K562 (cell line): ENCODE results near the gene RNFT2. TPM values are rescaled to one million over a fixed set of nuclear protein-coding genes. Genes with fewer than 3 reads are reported as not detected.

ENCODE experiments used
- ARID1B ChIP-seq: fragments of 450-650 bp; IDR thresholded peaks from 2 replicates; pipeline ENCODE4 v1.6.1; 2016; ENCODE audit warnings: antibody characterized with exemption, mild to moderate bottlenecking, inconsistent platforms
- CBX1 ChIP-seq: sonication (generic); IDR thresholded peaks from 2 replicates; pipeline ENCODE4 v1.6.1; 2016; ENCODE audit warnings: antibody characterized with exemption, low read depth, mild to moderate bottlenecking
- CCAR2 ChIP-seq: fragments of 200-400 bp; formaldehyde crosslinking; IDR thresholded peaks from 2 replicates; pipeline ENCODE4 v1.6.1; 2017; ENCODE audit warnings: mild to moderate bottlenecking, low read depth, low read length
- DMBX1 ChIP-seq: fragments of 250-450 bp; sonication (Bioruptor Pico); IDR thresholded peaks from 2 replicates; pipeline ENCODE4 v1.8.0; 2022; ENCODE audit warnings: inconsistent platforms, mild to moderate bottlenecking, moderate library complexity, borderline replicate concordance
- DNMT1 ChIP-seq: fragments of 450-650 bp; IDR thresholded peaks from 2 replicates; pipeline ENCODE4 v1.6.1; 2016; ENCODE audit warnings: antibody characterized with exemption, mild to moderate bottlenecking
- ELK3 ChIP-seq: fragments of 450-650 bp; formaldehyde crosslinking; IDR thresholded peaks from 2 replicates; pipeline ENCODE4 v1.4.0; 2020; ENCODE audit warnings: mild to moderate bottlenecking
- JUND ChIP-seq, 2 experiments: IDR thresholded peaks; 2 replicates in 1 of 2; 3 replicates in 1 of 2; pipeline ENCODE4 v1.6.1; 2011; ENCODE audit warnings: borderline replicate concordance in 2 of 2, low read depth in 2 of 2, low read length in 2 of 2, improper control_type of control experiment in 1 of 2, missing biosample characterization in 1 of 2, missing genetic modification characterization in 1 of 2, missing genetic modification reagents in 1 of 2
- MBD2 ChIP-seq: sonication (generic); IDR thresholded peaks from 2 replicates; pipeline ENCODE4 v1.6.1; 2016; ENCODE audit warnings: low read depth, borderline replicate concordance
- NEUROD1 ChIP-seq: fragments of 150-350 bp; IDR thresholded peaks from 2 replicates; pipeline ENCODE4 v1.6.1; 2014; ENCODE audit warnings: borderline replicate concordance, low read length, low read depth; ENCODE audit not compliant: partially characterized antibody
- NONO ChIP-seq, 2 experiments: fragments of 200-400 bp in 1 of 2; fragments of 450-650 bp in 1 of 2; formaldehyde crosslinking in 1 of 2; IDR thresholded peaks; 2 replicates each; pipeline ENCODE4 v1.6.1; 2017; ENCODE audit warnings: low read depth in 2 of 2, mild to moderate bottlenecking in 2 of 2, moderate library complexity in 2 of 2, low read length in 1 of 2
- RBFOX2 ChIP-seq: fragments of 200-400 bp; formaldehyde crosslinking; IDR thresholded peaks from 2 replicates; pipeline ENCODE4 v1.6.1; 2017; ENCODE audit warnings: low read depth, mild to moderate bottlenecking, low read length, moderate library complexity
- RBM25 ChIP-seq: fragments of 200-400 bp; formaldehyde crosslinking; IDR thresholded peaks from 2 replicates; pipeline ENCODE4 v1.6.1; 2018; ENCODE audit warnings: low read length, low read depth, moderate library complexity; ENCODE audit not compliant: severe bottlenecking
- SIN3B ChIP-seq: fragments of 450-650 bp; IDR thresholded peaks from 2 replicates; pipeline ENCODE4 v1.6.1; 2017; ENCODE audit warnings: low read depth, mild to moderate bottlenecking, moderate library complexity
- TOE1 ChIP-seq, 2 experiments: fragments of 450-650 bp in 1 of 2; sonication (generic) in 1 of 2; formaldehyde crosslinking in 1 of 2; IDR thresholded peaks; 2 replicates each; pipeline versions ENCODE4 v1.7.1 to v1.8.0; 2016 to 2022; ENCODE audit warnings: borderline replicate concordance in 2 of 2, mild to moderate bottlenecking in 2 of 2, antibody characterized with exemption in 1 of 2, inconsistent platforms in 1 of 2, low read depth in 1 of 2, missing genetic modification reagents in 1 of 2, moderate library complexity in 1 of 2
- ZBTB11 ChIP-seq, 3 experiments: fragments of 200-800 bp in 1 of 3; fragments of 250-450 bp in 1 of 3; fragments of 450-650 bp in 1 of 3; sonication (Bioruptor Pico) in 1 of 3; sonication (Bioruptor generic) in 1 of 3; formaldehyde crosslinking in 1 of 3; IDR thresholded peaks; 2 replicates each; pipeline versions ENCODE4 v1.6.1 to v1.8.0; 2016 to 2022; ENCODE audit warnings: mild to moderate bottlenecking in 2 of 3, missing genetic modification characterization in 2 of 3, missing compliant biosample characterization in 1 of 3, moderate library complexity in 1 of 3
- ZNF12 ChIP-seq: sonication (generic); formaldehyde crosslinking; IDR thresholded peaks from 2 replicates; pipeline ENCODE4 v1.4.0; 2020; ENCODE audit warnings: mild to moderate bottlenecking, missing genetic modification reagents
- ZNF324 ChIP-seq: fragments of 250-450 bp; sonication (Bioruptor Pico); IDR thresholded peaks from 2 replicates; pipeline ENCODE4 v1.4.0; 2020; ENCODE audit warnings: mild to moderate bottlenecking
- ZNF41 ChIP-seq: fragments of 250-450 bp; sonication (Bioruptor Pico); conservative IDR thresholded peaks from 2 replicates; pipeline ENCODE4 v1.4.0; 2020; ENCODE audit warnings: mild to moderate bottlenecking
- ZNF512 ChIP-seq: IDR thresholded peaks from 2 replicates; pipeline ENCODE4 v1.6.1; 2016; ENCODE audit warnings: missing genetic modification characterization, missing compliant biosample characterization
- polyA plus RNA-seq, 8 experiments: library from polyadenylated mRNA; depleted of rRNA in 4 of 8; stranded (reverse) in 5 of 8; unstranded in 3 of 8; fragments of >200 nt; fragmentation: Nextera tagmentation in 2 of 8; fragmentation: Illumina TruSeq in 1 of 8; extraction: Ambion mirVana in 2 of 8; extraction: Trizol in 1 of 8; gene quantifications; 2 replicates each; pipeline versions ENCODE4 v1.2.1 to v1.2.3, GENCODE V29; 2011 to 2014; ENCODE audit warnings: inconsistent platforms in 1 of 8, missing spikeins in 1 of 8
- total RNA-seq, 7 experiments: library from RNA; depleted of rRNA in 6 of 7; stranded (reverse); fragments of >200 nt in 6 of 7; fragmentation: Illumina TruSeq in 2 of 7; extraction: Trizol in 2 of 7; gene quantifications; 2 replicates each; pipeline versions ENCODE4 v1.2.1 to v1.2.3, GENCODE V29; 2011 to 2021; ENCODE audit warnings: low replicate concordance in 1 of 7

RNFT2 gene
- total and polyA plus RNA-seq, 9 of the 15 experiments (the other 6 are each of a cell fraction or from before 2014, with no cell fraction given) = 3.6 to 26.3 (median 9.5) TPM

- TF ChIP-seq ZNF512 (tag) = peak; percentile 91
- peak; percentile 71; the same call in 1 of the 2 replicates for TF ChIP-seq CBX1
- no peak for TF ChIP-seq ELK3 (CRISPR knock-in tag)
- peak; percentile 64; the same call in 1 of the 2 replicates for TF ChIP-seq JUND (IDR thresholded peaks at IDR 0.05; ENCODE audit: borderline replicate concordance, low read depth, low read length)
- peak; percentile 59; the same call in 1 of the 3 replicates for TF ChIP-seq JUND (tag; IDR thresholded peaks at IDR 0.05; ENCODE audit: borderline replicate concordance, low read depth, low read length)
- peak; percentile 61 to 78 for TF ChIP-seq NONO (IDR thresholded peaks at IDR 0.05; ENCODE audit: low read depth in 2 of 2, low read length in 1 of 2)
- TF ChIP-seq RBFOX2 = peak; percentile 75
- TF ChIP-seq NEUROD1 = peak; percentile 99
- TF ChIP-seq ZNF41 (CRISPR knock-in tag) = no peak
- no peak for TF ChIP-seq DMBX1 (CRISPR knock-in tag)
- peak; percentile 79 for TF ChIP-seq SIN3B
- TF ChIP-seq CCAR2 = no peak
- no peak for TF ChIP-seq ZNF12 (CRISPR knock-in tag)
- TF ChIP-seq TOE1 (IDR thresholded peaks at IDR 0.05; ENCODE audit: borderline replicate concordance) = peak; percentile 98
- no peak for TF ChIP-seq TOE1 (CRISPR knock-in tag; IDR thresholded peaks at IDR 0.05; ENCODE audit: borderline replicate concordance, low read depth)
- no peak for TF ChIP-seq ZNF324 (CRISPR knock-in tag)
- TF ChIP-seq RBM25 = peak; percentile 89
- TF ChIP-seq MBD2 = peak; percentile 94
- no peak; the same call in 1 of the 2 replicates for TF ChIP-seq ARID1B
- peak in 2 of 3 experiments; percentile 10 to 28; a peak in 1 of 6 replicates for TF ChIP-seq ZBTB11 (CRISPR knock-in tag; IDR thresholded peaks at IDR 0.05)
- no peak for TF ChIP-seq DNMT1
These were observed at the start of gene RNFT2, which contains the start of gene SPRING1 (continued) for GRCh38 chr12:116737774-116738657.
